NCI-H510A (cell line): ENCODE data around the gene EDEM1.
"Not testable (repeated sequence)": the region's sequence is repeated elsewhere in the genome, so short reads cannot be mapped to it uniquely, and the experiment has no call there.

Source experiments
- DNase-seq: peaks from one replicate; lab custom pipeline; 2025; lab: John Stamatoyannopoulos, UW

The EDEM1 gene

GRCh38 chr3:5187156-5187919 lies at the start of gene EDEM1:
TSS of gene EDEM1 (plus strand) at chr3:5187707. CDS start at chr3:5187806, 99 bp downstream.
- peak; percentile 44 for DNase-seq

- no peak for DNase-seq
Measured at GRCh38 chr3:5138214-5138981, 49.1 kb upstream of the EDEM1 start.

GRCh38 chr3:5140230-5140621 lies 47.3 kb upstream of the EDEM1 start:
- DNase-seq, result no peak

GRCh38 chr3:5140839-5141238 lies 46.7 kb upstream of the EDEM1 start:
- DNase-seq, result no peak

GRCh38 chr3:5141760-5142159 lies 45.7 kb upstream of the EDEM1 start:
- no peak for DNase-seq

- DNase-seq, result no peak
Measured at GRCh38 chr3:5143464-5143863, 44.0 kb upstream of the EDEM1 start.

GRCh38 chr3:5144316-5144994 lies 43.1 kb upstream of the EDEM1 start:
- no peak for DNase-seq

GRCh38 chr3:5145120-5145519 lies 42.4 kb upstream of the EDEM1 start:
- DNase-seq, result no peak

- not testable (repeated sequence) for DNase-seq
Measured at GRCh38 chr3:5147152-5147551, 40.4 kb upstream of the EDEM1 start.

- DNase-seq, result no peak
Measured at GRCh38 chr3:5149306-5149880, 38.1 kb upstream of the EDEM1 start.

GRCh38 chr3:5151586-5151985 lies 35.9 kb upstream of the EDEM1 start:
- DNase-seq, result no peak

GRCh38 chr3:5153074-5153473 lies 34.4 kb upstream of the EDEM1 start:
- DNase-seq, result no peak

GRCh38 chr3:5155241-5155640 lies 32.3 kb upstream of the EDEM1 start:
- no peak for DNase-seq

- no peak for DNase-seq
Measured at GRCh38 chr3:5160321-5160720, 27.2 kb upstream of the EDEM1 start.

GRCh38 chr3:5160940-5161858 lies 26.3 kb upstream of the EDEM1 start:
- DNase-seq, result no peak

- no peak for DNase-seq
Measured at GRCh38 chr3:5162102-5162501, 25.4 kb upstream of the EDEM1 start.

GRCh38 chr3:5165698-5166097 lies 21.8 kb upstream of the EDEM1 start:
- no peak for DNase-seq

GRCh38 chr3:5166846-5167245 lies 20.7 kb upstream of the EDEM1 start:
- no peak for DNase-seq

GRCh38 chr3:5168110-5168509 lies 19.4 kb upstream of the EDEM1 start:
- DNase-seq, result no peak

- DNase-seq, result no peak
Measured at GRCh38 chr3:5169807-5170206, 17.7 kb upstream of the EDEM1 start.

- DNase-seq, result no peak
Measured at GRCh38 chr3:5170975-5171374, 16.5 kb upstream of the EDEM1 start.
